Calu3 (cell line): ENCODE data around the gene FSD2. TPM values are rescaled to one million over a fixed set of nuclear protein-coding genes. Genes with fewer than 3 reads are reported as not detected.

ENCODE experiments used
- BruUV-seq: library from RNA; stranded (reverse); fragments of 400-500 nt; replicated peaks from 2 replicates; lab custom pipeline; 2021; lab: Mats Ljungman, UMichigan
- CTCF ChIA-PET: fragments of 300-600 bp; sonication (Branson Sonifier 250); formaldehyde crosslinking; loops from one replicate; lab custom pipeline; 2022; ENCODE audit warnings: antibody characterized with exemption; lab: Charles Lee
- DNase-seq: peaks from one replicate; pipeline ENCODE4 v3.0.0; 2022
- H3K27ac Mint-ChIP-seq: one replicate; pipeline ENCODE4 v1.8.0; 2022; ENCODE audit warnings: mixed read lengths; ENCODE audit not compliant: unreplicated experiment
- H3K27me3 Mint-ChIP-seq: one replicate; pipeline ENCODE4 v1.8.0; 2022; ENCODE audit warnings: mixed read lengths; ENCODE audit not compliant: unreplicated experiment
- H3K36me3 Mint-ChIP-seq: one replicate; pipeline ENCODE4 v1.8.0; 2022; ENCODE audit warnings: mild to moderate bottlenecking, moderate library complexity, mixed read lengths; ENCODE audit not compliant: insufficient read depth, unreplicated experiment
- H3K4me1 Mint-ChIP-seq: one replicate; pipeline ENCODE4 v1.8.0; 2022; ENCODE audit warnings: mild to moderate bottlenecking, low read depth, mixed read lengths; ENCODE audit not compliant: unreplicated experiment
- H3K4me3 Mint-ChIP-seq: one replicate; pipeline ENCODE4 v1.8.0; 2022; ENCODE audit warnings: mild to moderate bottlenecking, low read depth, moderate library complexity, mixed read lengths; ENCODE audit not compliant: unreplicated experiment
- H3K9me3 Mint-ChIP-seq: one replicate; pipeline ENCODE4 v1.8.0; 2022; ENCODE audit warnings: low read depth, mixed read lengths; ENCODE audit not compliant: unreplicated experiment
- CTCF ChIP-seq: fragments of 200-600 bp; IDR thresholded peaks from one replicate; pipeline ENCODE4 v1.8.0; 2022; ENCODE audit warnings: antibody characterized with exemption; ENCODE audit not compliant: unreplicated experiment
- intact Hi-C: fragments of 100-400 bp; cut with micrococcal nuclease; formaldehyde crosslinking; loops from one replicate; pipeline ENCODE4 v1.10.0; 2022; ENCODE audit not compliant: unreplicated experiment
- total RNA-seq: library from RNA; stranded (reverse); gene quantifications from 2 replicates; pipeline ENCODE4 v1.2.3, GENCODE V29; 2022

The FSD2 gene
- total RNA-seq, 1 experiment from 2014 or later, result not detected

GRCh38 chr15:82809308-82810060 lies 3.6 kb upstream of the FSD2 start, which contains the start of gene WHAMM:
TSS of gene WHAMM (plus strand) at chr15:82809628. CDS start at chr15:82809727, 99 bp downstream.
- intact Hi-C loops, result loop anchor here (2.0 to 5.0 kb wide), 2 partner anchors 59 to 162 kb away; partner anchors contain the start of gene CPEB1
- Mint-ChIP-seq H3K9me3 (no peaks in the 10 kb centered on the region), H3K36me3 (peaks cover 50% of the 10 kb centered on the region), H3K27me3 (no peaks in the 10 kb centered on the region), H3K27ac (peak within 1 kb of the TSS; percentile 92), H3K4me1 (peaks cover 12% of the 10 kb centered on the region), H3K4me3 (peak within 1 kb of the TSS; percentile 96)
- no peak for TF ChIP-seq CTCF
- CTCF ChIA-PET, result interaction anchor here (0.6 to 1.6 kb wide), 4 partner anchors 13 to 225 kb away, joined by 3 to 6 read pairs (median 4); no protein-coding TSS in a partner anchor
- BruUV-seq, result no TSS peak
- peak; percentile 99 for DNase-seq

- peaks cover 42% of the 10 kb centered on the region for H3K36me3 Mint-ChIP-seq
- no peak for TF ChIP-seq CTCF
- intact Hi-C loops, result loop anchor here (2.0 to 5.0 kb wide), 2 partner anchors 58 to 161 kb away; partner anchors contain the start of gene CPEB1
- DNase-seq, result peak; percentile 38
- no peaks in the 10 kb centered on the region for H3K9me3 Mint-ChIP-seq
- no TSS peak for BruUV-seq
- CTCF ChIA-PET, result interaction anchor here (0.6 to 0.8 kb wide), 3 partner anchors 12 to 269 kb away, joined by 3 to 6 read pairs (median 3); partner anchors contain the start of gene RPS17
- H3K4me1 Mint-ChIP-seq, result peaks cover 12% of the 10 kb centered on the region
- peaks cover 6% of the 10 kb centered on the region for H3K27me3 Mint-ChIP-seq
- peak overlapping the region; percentile 96 for H3K4me3 Mint-ChIP-seq
- peak overlapping the region; percentile 62 for H3K27ac Mint-ChIP-seq
Measured at GRCh38 chr15:82808634-82809041, 2.8 kb upstream of the FSD2 start.

GRCh38 chr15:82807920-82808633 lies 2.2 kb upstream of the FSD2 start:
- CTCF ChIA-PET, result interaction anchor here (0.7 kb wide), 2 partner anchors 268 to 452 kb away, joined by 3 read pairs; partner anchors contain the start of gene RPS17
- intact Hi-C loops, result loop anchor here (2.0 to 5.0 kb wide), 2 partner anchors 57 to 161 kb away; partner anchors contain the start of gene CPEB1
- H3K4me3 Mint-ChIP-seq, result peak overlapping the region; percentile 96

More at GRCh38 chr15:82807920-82808633, 2.2 kb upstream of the FSD2 start:
- Mint-ChIP-seq H3K4me1 (peaks cover 12% of the 10 kb centered on the region), H3K27ac (peak overlapping the region; percentile 62), H3K9me3 (no peaks in the 10 kb centered on the region), H3K36me3 (peaks cover 37% of the 10 kb centered on the region), H3K27me3 (peaks cover 12% of the 10 kb centered on the region)
- BruUV-seq, result no TSS peak
- TF ChIP-seq CTCF, result no peak
- peak; percentile 50 for DNase-seq
